Measurements from ENCODE around the gene MRPL33.

The MRPL33 gene

GRCh38 chr2:27822049-27822448 lies 50.5 kb downstream of the MRPL33 start:
- Histone ChIP-seq H3K4me2 (ENCODE audit: low read length) (no peak overlapping the region), H3K36me3 (ENCODE audit: insufficient read depth, low read length) (no peaks in the 10 kb centered on the region), H3K9me3 (replicated peaks; ENCODE audit: low read length) (peaks cover 3% of the 10 kb centered on the region), H3K4me1 (ENCODE audit: control insufficient read depth, insufficient read depth, low read length) (no peaks in the 10 kb centered on the region), H3K9ac (ENCODE audit: low read depth, low read length) (no peak overlapping the region), H3K4me3 (ENCODE audit: low read length) (no peak overlapping the region), H3K27me3 (ENCODE audit: control insufficient read depth, insufficient read depth, low read length) (no peaks in the 10 kb centered on the region)

GRCh38 chr2:27823135-27823534 lies 51.6 kb downstream of the MRPL33 start:
- no peak overlapping the region for H3K9ac ChIP-seq (ENCODE audit: low read depth, low read length)
- no peaks in the 10 kb centered on the region for H3K36me3 ChIP-seq (ENCODE audit: insufficient read depth, low read length)
- H3K4me3 ChIP-seq (ENCODE audit: low read length): no peak overlapping the region
- no peaks in the 10 kb centered on the region for H3K27me3 ChIP-seq (ENCODE audit: control insufficient read depth, insufficient read depth, low read length)
- H3K4me1 ChIP-seq (ENCODE audit: control insufficient read depth, insufficient read depth, low read length): no peaks in the 10 kb centered on the region
- H3K4me2 ChIP-seq (ENCODE audit: low read length): no peak overlapping the region
- H3K9me3 ChIP-seq (replicated peaks; ENCODE audit: low read length): peaks cover 3% of the 10 kb centered on the region

GRCh38 chr2:27823569-27823968 lies 52.0 kb downstream of the MRPL33 start:
- H3K27me3 ChIP-seq (ENCODE audit: control insufficient read depth, insufficient read depth, low read length): no peaks in the 10 kb centered on the region
- H3K4me3 ChIP-seq (ENCODE audit: low read length): no peak overlapping the region
- no peak overlapping the region for H3K4me2 ChIP-seq (ENCODE audit: low read length)
- no peaks in the 10 kb centered on the region for H3K36me3 ChIP-seq (ENCODE audit: insufficient read depth, low read length)
- no peaks in the 10 kb centered on the region for H3K4me1 ChIP-seq (ENCODE audit: control insufficient read depth, insufficient read depth, low read length)
- no peak overlapping the region for H3K9ac ChIP-seq (ENCODE audit: low read depth, low read length)
- peaks cover 3% of the 10 kb centered on the region for H3K9me3 ChIP-seq (replicated peaks; ENCODE audit: low read length)

GRCh38 chr2:27824401-27824800 lies 52.9 kb downstream of the MRPL33 start:
- no peak overlapping the region for H3K4me3 ChIP-seq (ENCODE audit: low read length)
- no peaks in the 10 kb centered on the region for H3K27me3 ChIP-seq (ENCODE audit: control insufficient read depth, insufficient read depth, low read length)
- H3K9ac ChIP-seq (ENCODE audit: low read depth, low read length): no peak overlapping the region
- H3K4me2 ChIP-seq (ENCODE audit: low read length): no peak overlapping the region
- H3K36me3 ChIP-seq (ENCODE audit: insufficient read depth, low read length): no peaks in the 10 kb centered on the region
- no peaks in the 10 kb centered on the region for H3K4me1 ChIP-seq (ENCODE audit: control insufficient read depth, insufficient read depth, low read length)
- H3K9me3 ChIP-seq (replicated peaks; ENCODE audit: low read length): peaks cover 3% of the 10 kb centered on the region

GRCh38 chr2:27828305-27828704 lies 56.8 kb downstream of the MRPL33 start:
- Histone ChIP-seq H3K4me1 (ENCODE audit: control insufficient read depth, insufficient read depth, low read length) (peaks cover 16% of the 10 kb centered on the region), H3K4me2 (ENCODE audit: low read length) (no peak overlapping the region), H3K27me3 (ENCODE audit: control insufficient read depth, insufficient read depth, low read length) (no peaks in the 10 kb centered on the region), H3K9me3 (replicated peaks; ENCODE audit: low read length) (peaks cover 3% of the 10 kb centered on the region), H3K36me3 (ENCODE audit: insufficient read depth, low read length) (no peaks in the 10 kb centered on the region), H3K4me3 (ENCODE audit: low read length) (no peak overlapping the region), H3K9ac (ENCODE audit: low read depth, low read length) (no peak overlapping the region)
